Type B pancreatic cell (in vitro differentiated cells): ENCODE results near the gene PAPPA. TPM values are rescaled to one million over a fixed set of nuclear protein-coding genes. Genes with fewer than 3 reads are reported as not detected.

ENCODE experiments used
- DNase-seq: peaks from one replicate; pipeline ENCODE4 v3.0.0; 2021; ENCODE audit warnings: mixed read lengths; ENCODE audit not compliant: unreplicated experiment; ENCODE audit errors: extremely low spot score
- H3K27ac Mint-ChIP-seq: 2 replicates; pipeline ENCODE4 v1.8.0; 2021; ENCODE audit warnings: mild to moderate bottlenecking, mixed read lengths
- H3K27me3 Mint-ChIP-seq: 2 replicates; pipeline ENCODE4 v1.8.0; 2021; ENCODE audit warnings: mixed read lengths
- H3K36me3 Mint-ChIP-seq: 2 replicates; pipeline ENCODE4 v1.8.0; 2021; ENCODE audit warnings: mixed read lengths
- H3K4me1 Mint-ChIP-seq: one replicate; pipeline ENCODE4 v1.8.0; 2021; ENCODE audit warnings: mixed read lengths; ENCODE audit not compliant: unreplicated experiment
- H3K4me3 Mint-ChIP-seq: 2 replicates; pipeline ENCODE4 v1.8.0; 2021; ENCODE audit warnings: mild to moderate bottlenecking, mixed read lengths
- H3K9me3 Mint-ChIP-seq: 2 replicates; pipeline ENCODE4 v1.8.0; 2021; ENCODE audit warnings: mixed read lengths
- total RNA-seq: library from RNA; stranded (reverse); gene quantifications from 2 replicates; pipeline ENCODE4 v1.2.1, GENCODE V29; 2021; ENCODE audit warnings: low replicate concordance
- TF ChIP-seq, protein P1 (sequence below): fragments of 200-600 bp; sonication (generic); conservative IDR thresholded peaks from 2 replicates; pipeline ENCODE4 v1.5.0; 2021; ENCODE audit warnings: antibody characterized with exemption, mild to moderate bottlenecking

PAPPA gene
- total RNA-seq, 1 donor from 2014 or later = 11.0 TPM

DNA sequence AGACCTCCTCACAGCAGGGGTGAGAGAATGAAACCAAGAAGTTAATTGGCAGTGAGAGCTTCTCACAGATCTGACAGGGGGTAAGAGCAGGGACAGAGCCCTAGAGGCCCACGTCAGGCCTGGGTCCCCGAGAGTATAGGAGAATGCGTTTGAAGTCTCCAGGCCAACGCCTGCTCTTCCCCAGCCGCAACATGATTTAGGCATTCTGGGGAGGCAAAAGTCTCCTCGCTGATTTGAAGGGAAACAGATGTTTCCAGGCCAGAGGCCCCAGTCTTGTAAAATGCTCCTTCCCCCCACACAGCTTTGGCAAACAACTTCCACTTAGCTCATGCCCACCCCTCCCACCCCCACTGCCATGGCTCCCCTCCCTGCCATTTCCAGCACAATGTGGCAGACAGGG is 294.3 kb downstream of the PAPPA start:
- Mint-ChIP-seq H3K27ac (no peak overlapping the region), H3K36me3 (no peaks in the 10 kb centered on the region), H3K4me3 (no peak overlapping the region), H3K9me3 (no peaks in the 10 kb centered on the region), H3K27me3 (no peaks in the 10 kb centered on the region), H3K4me1 (peaks cover 26% of the 10 kb centered on the region)
- TF ChIP-seq, protein P1, sequence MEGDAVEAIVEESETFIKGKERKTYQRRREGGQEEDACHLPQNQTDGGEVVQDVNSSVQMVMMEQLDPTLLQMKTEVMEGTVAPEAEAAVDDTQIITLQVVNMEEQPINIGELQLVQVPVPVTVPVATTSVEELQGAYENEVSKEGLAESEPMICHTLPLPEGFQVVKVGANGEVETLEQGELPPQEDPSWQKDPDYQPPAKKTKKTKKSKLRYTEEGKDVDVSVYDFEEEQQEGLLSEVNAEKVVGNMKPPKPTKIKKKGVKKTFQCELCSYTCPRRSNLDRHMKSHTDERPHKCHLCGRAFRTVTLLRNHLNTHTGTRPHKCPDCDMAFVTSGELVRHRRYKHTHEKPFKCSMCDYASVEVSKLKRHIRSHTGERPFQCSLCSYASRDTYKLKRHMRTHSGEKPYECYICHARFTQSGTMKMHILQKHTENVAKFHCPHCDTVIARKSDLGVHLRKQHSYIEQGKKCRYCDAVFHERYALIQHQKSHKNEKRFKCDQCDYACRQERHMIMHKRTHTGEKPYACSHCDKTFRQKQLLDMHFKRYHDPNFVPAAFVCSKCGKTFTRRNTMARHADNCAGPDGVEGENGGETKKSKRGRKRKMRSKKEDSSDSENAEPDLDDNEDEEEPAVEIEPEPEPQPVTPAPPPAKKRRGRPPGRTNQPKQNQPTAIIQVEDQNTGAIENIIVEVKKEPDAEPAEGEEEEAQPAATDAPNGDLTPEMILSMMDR = no peak
- DNase-seq = no peak

DNA sequence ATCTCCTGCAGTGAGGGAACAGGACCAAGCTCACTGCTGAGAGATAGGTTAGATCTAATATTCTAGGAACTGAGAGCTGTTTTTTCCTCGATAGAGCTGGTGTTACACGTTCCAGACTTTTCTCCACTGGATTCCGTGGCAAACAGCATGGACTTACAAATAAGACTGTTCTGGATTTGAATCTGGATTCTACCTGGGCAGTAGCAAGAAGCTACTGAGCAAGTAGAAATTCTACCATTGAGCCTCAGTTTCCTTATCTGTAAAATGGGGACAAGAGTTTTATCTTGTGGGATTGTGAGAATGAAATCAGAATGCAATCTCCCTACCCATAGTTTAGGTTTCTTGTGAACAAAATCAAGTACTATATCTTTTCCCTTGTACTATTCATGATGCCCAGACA is 294.8 kb downstream of the PAPPA start:
- peaks cover 26% of the 10 kb centered on the region for H3K4me1 Mint-ChIP-seq
- no peak overlapping the region for H3K27ac Mint-ChIP-seq
- TF ChIP-seq, protein P1 = no peak
- no peaks in the 10 kb centered on the region for H3K36me3 Mint-ChIP-seq
- no peak for DNase-seq
- no peak overlapping the region for H3K4me3 Mint-ChIP-seq
- H3K27me3 Mint-ChIP-seq = no peaks in the 10 kb centered on the region
- H3K9me3 Mint-ChIP-seq = no peaks in the 10 kb centered on the region

DNA sequence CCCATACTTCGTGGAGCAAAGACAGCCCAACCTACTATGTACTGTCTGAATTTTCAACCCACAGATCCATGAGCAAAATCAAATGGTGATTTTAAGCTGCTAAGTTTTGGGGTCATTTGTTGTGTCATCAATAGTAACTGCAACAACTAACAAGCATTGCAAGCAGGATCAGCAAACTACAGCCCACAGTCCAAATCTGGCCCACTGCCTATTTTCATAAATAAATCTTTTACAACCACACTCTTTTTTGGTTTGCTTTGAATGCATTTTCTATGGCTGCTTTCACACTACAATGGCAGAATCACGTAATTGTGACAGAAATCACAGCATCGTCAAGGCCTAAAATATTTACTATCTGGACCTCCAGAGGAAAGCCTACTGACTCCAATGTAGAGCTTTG is 296.4 kb downstream of the PAPPA start:
- Mint-ChIP-seq H3K9me3 (no peaks in the 10 kb centered on the region), H3K4me3 (no peak overlapping the region), H3K4me1 (peaks cover 21% of the 10 kb centered on the region), H3K36me3 (no peaks in the 10 kb centered on the region), H3K27me3 (no peaks in the 10 kb centered on the region), H3K27ac (no peak overlapping the region)
- TF ChIP-seq, protein P1 = no peak
- DNase-seq = no peak

DNA sequence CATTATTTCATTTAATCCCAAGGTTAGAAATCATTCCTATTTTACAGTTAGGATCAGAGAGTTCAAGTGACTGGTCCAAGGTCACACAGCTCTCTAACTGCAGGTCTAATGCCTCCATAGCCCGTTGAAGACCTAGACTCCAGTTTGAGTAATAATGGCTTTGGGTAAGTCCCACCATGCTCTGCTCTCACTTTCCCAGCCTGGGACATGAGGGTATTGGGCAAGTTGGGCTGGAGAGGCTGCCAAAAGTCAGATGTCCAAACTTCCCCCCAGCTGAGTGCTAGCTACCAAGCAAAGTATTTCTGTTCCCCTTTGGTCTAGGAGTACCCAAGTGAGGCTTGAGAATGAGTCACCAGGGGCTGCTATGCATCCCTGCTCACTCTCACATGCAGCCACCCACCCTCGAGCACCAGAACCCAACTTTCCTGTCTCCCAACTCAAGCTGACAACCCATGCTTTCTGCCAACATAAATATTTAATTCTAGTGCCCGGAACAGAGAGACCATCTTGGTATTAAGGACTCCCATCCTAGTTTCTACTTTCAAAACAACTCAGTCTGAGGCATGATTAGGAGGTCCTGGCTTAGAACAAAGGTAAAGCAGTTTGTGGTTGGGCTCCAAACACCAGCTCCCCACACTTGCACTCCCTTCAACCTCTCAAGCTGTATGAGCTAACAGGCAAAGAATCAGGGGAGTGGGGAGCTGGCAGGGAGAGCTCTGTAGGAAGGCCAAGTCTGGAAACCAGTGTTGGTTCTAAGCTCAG is 297.0 kb downstream of the PAPPA start:
- DNase-seq = no peak
- H3K36me3 Mint-ChIP-seq = no peaks in the 10 kb centered on the region
- peak overlapping the region; percentile 46 for H3K27ac Mint-ChIP-seq
- H3K4me1 Mint-ChIP-seq = peaks cover 19% of the 10 kb centered on the region
- TF ChIP-seq, protein P1 = no peak
- H3K4me3 Mint-ChIP-seq = no peak overlapping the region
- H3K27me3 Mint-ChIP-seq = no peaks in the 10 kb centered on the region
- H3K9me3 Mint-ChIP-seq = no peaks in the 10 kb centered on the region

DNA sequence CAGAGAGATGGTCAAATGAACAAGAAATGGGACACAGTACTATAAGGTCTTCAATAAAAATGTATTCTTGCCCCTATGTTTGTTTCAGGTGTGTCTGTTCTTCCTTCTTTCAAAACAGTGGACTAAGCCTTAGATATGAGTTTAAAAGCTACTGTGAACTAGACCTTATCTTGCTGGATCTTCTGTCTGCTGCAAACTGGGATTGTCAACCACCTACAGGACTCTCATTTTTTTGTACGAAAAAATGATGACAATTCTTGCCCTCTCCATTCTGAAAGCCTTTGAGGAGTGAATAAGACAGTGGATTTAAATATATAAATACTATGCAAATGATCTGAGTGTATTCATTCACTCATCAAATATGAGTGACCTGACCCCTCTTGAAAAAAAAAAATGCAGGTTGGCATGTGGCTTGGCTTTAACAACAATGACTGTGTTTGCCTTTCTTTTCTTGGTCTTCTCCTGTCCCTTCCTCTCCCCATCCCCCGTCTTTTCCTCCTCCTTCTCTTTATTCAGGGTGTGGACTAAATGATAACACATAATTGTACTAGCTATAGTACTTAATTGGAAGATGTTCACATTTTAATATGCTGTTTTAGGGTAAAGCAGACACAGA is 298.0 kb downstream of the PAPPA start:
- Mint-ChIP-seq H3K36me3 (peaks cover 7% of the 10 kb centered on the region), H3K4me3 (no peak overlapping the region), H3K27me3 (no peaks in the 10 kb centered on the region), H3K9me3 (peaks cover 9% of the 10 kb centered on the region), H3K27ac (no peak overlapping the region), H3K4me1 (peaks cover 9% of the 10 kb centered on the region)
- no peak for DNase-seq
- TF ChIP-seq, protein P1 = no peak
